Left cardiac atrium (tissue), 2 donors: Measurements from ENCODE around the gene KLRC3. TPM values are rescaled to one million over a fixed set of nuclear protein-coding genes. Genes with fewer than 3 reads are reported as not detected.

Source experiments
- total RNA-seq, 2 donors: library from RNA; stranded (reverse); fragmentation: NEBNext Ultra II Directional; extraction: Animal tissue kit (Norgen Biotek cat#: 25700); gene quantifications; one replicate each; pipeline ENCODE4 v1.2.1, GENCODE V29; 2021
- donor health status: DM: no; HTN: yes; CAD: no; lungs with severe emphysema.
- donor health status: DM: yes; HTN: yes; CAD: no.

Gene KLRC3
- total RNA-seq, 2 donors from 2014 or later: not detected

Other genes starting within 250 kb of the KLRC3 start
- under 1 TPM in 1 of 2 donors, not detected in 1; 0.60 TPM for gene OLR1, start 248.5 kb downstream of the KLRC3 start, total RNA-seq
- gene TMEM52B, start 241.6 kb downstream of the KLRC3 start, total RNA-seq: not detected
- 100 to 1,000 TPM; 167 to 280 TPM for gene GABARAPL1, start 207.7 kb downstream of the KLRC3 start, total RNA-seq
- gene KLRD1, start 112.7 kb downstream of the KLRC3 start, total RNA-seq: 1 to 10 TPM; 2.4 to 3.6 TPM
- 1 to 10 TPM in 1 of 2 donors, under 1 TPM in 1; 0.65 to 3.3 TPM for gene KLRK1, start 30.6 kb downstream of the KLRC3 start, total RNA-seq
- under 1 TPM in 1 of 2 donors, not detected in 1; 0.77 TPM for gene KLRC4, start 10.8 kb downstream of the KLRC3 start, total RNA-seq
- gene KLRC2, start 15.4 kb upstream of the KLRC3 start, total RNA-seq: not detected
- gene KLRC1, start 32.8 kb upstream of the KLRC3 start, total RNA-seq: under 1 TPM in 1 of 2 donors, not detected in 1; 0.27 TPM
- under 1 TPM; 0.41 to 0.65 TPM for gene EIF2S3B, start 85.3 kb upstream of the KLRC3 start, total RNA-seq
- gene MAGOHB, start 193.0 kb upstream of the KLRC3 start, total RNA-seq: 10 to 100 TPM; 13.6 to 18.4 TPM